ENCODE results near the gene FRY.

The FRY gene

DNA sequence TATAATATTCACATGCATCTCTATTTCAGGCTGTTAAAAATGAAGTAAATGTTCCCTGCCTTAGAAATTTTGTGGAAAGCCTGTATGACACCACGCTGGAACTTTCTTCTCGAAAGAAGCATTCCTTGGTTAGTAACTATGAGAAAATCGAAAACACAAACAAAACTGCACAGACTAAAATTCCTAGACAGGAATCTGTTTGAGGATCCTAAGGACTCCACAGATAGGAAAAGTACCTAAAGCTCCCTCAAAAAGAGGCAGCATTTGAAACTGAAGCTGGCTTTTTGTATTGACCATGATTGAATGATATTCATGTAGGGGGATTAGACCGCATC, 103.4 kb downstream of the FRY start:
- ATAC-seq: no peak
- DNase-seq: no peak

DNA sequence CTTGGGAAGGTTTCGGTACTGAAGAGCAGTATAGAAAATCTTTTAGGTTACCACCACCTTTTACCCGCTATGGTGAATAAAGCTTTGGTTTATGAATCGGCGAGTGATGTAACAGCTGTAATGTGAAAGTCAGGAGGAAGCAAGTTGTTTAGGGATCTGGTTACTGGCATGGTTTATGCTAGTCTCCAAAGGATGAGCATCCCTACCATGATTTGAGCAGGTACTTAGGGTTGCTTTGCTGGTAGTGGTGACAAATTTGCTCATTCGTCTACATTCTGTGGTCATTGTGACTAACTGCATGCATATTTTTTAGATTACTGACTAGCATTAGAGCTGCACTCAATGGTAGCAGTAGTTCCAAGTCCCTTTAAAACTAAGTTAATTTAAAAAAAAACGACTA, 104.1 kb downstream of the FRY start:
- ATAC-seq (no peak), DNase-seq (no peak)

DNA sequence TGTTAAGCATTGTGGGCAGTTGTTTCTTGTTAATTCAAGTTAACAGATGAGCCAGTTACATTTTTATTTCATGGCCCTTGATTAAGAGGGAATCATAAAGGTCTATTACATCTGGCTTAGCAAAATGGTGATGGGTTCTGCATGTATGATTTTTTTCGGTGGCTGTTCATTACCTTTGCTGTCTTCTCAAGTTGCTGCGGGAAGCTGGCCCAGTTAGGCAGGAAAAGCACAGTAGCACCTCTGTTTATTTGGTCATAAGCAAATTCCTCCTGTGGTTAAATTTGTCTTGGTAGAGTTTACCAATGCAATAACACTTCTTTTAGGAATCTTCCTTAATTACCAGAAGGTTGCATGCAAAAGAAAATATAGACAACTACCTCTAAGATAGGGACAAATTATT, 104.5 kb downstream of the FRY start:
- DNase-seq: no peak
- ATAC-seq: no peak

DNA sequence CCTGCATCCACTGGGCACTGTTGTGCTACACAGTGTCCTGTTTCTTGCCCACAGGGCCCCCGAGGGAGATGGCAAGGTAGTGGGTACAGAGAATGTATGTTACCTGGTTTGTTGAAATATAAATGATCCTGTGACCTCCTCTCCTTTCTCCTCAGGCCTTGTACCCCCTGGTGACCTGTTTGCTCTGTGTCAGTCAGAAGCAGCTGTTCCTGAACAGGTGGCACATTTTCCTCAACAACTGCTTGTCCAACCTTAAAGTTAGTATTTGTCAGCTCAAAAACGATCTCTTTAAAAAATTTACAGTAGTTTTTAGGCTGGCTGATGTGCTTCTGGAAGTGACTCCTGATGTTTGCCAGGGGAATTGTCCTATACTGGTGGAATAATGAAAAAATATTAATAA, 105.1 kb downstream of the FRY start:
- ATAC-seq: no peak
- DNase-seq: no peak

DNA sequence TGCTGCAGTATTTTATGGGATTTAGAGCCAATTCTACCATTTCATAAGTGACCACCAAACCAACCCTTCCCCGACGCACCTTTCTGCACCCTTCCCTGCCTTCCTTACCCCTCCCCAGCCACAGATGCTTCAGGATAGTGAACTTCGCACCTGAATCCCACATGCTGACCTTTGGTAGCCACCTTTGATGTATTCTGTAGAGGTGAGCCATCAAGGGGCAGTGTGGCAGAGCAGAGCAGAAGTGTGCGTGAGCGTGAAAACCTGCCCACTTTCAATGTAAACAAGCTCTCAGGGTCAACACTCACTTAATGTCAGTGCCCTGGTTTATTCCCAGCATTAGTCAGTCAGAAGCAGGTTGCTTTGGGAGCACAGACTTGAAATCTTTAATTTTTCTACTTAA, 107.7 kb downstream of the FRY start:
- no peak for DNase-seq
- no peak for ATAC-seq

DNA sequence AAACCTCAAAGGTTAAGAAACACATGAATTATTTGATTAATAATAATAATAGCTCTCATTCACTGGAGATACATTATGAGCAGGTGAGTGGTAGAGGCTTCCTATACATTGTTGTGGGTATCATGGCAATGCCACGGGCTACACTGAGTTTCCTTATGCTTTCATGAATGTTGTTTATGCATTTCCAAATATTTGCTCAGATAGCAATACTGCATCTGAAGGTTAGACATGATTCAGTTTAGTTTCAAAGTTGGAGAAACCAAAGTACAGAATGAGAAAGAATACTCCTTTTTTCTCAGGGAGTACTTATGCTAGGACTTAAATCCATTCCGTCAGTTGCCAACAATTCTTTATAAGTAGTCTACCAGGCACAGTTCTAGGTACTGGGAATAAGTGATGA, 108.5 kb downstream of the FRY start:
- DNase-seq (no peak), ATAC-seq (no peak)

DNA sequence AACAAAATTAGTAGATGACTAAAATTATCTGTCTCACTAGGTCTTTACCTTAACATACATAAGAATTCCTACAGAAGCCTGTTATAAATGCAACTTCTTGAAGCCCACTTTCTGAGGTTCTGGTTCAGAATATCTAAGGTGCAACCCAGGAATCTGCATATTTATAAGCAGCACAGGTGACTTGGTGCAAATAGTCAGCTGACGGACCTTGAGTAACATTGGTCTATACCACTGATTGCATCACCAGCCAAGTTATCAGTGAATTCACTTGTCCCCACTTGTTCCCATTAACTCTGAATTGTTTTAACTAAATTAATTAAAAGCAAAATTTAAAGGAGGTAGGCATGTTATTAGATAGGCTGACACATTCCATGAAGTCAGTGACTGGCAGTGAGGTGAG, 109.9 kb downstream of the FRY start:
- DNase-seq (no peak), ATAC-seq (no peak)

DNA sequence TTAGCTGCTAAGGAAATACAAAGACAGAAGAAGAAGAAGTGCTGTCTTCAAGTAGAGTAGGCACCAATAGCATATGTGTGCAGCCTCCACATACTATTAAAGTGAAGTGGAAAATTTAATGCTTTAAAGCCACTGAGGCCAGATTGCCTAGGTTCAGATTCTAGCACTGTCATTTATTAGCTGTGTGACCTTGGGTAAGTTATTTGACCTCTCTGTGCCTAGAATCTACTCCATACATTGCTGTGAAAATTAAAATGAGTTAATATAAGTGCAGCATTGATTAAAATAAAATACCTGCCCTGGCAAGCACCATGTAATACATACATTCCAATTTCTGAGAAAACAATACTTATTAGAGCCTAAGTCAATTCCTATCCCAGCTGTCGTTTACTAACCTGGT, 110.5 kb downstream of the FRY start:
- DNase-seq: no peak

DNA sequence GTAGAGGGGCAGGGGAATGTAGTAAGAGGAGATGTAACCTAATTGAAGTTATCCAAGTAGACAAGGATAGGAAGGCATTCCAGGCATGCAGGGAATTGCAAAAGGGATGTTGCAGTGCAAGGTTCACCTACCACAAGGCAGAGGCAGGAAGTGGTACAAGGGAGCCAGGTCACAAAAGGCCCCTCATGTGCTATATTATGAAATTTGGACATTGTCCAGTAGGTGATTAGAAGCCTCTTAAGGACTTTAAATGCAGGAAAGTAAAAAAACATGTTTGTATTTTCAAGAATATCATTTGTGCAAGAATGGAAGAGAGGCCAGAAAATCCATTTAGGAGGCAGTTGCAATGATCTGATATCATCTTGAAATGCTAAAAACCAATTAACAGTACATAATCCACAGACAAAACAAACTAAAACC, 111.4 kb downstream of the FRY start:
- no peak for DNase-seq

More for the DNA sequence above, 110.5 kb downstream of the FRY start:
- no peak for ATAC-seq

DNA sequence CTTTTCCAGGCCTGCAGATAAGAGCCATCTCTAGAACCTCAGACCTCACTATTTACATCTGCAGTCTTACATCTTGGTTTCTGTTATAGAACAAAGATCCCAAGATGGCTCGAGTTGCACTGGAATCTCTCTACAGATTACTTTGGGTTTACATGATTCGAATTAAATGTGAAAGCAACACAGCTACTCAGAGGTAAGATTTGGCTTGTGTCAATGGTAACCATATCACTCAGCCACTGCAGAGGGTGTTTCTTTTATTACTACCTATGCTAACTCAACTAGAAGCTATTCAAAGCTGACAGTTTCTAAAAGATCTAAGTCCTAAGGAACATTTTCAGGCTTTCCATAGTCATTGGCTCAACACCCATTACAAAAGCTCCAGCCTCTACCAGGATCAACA, 115.6 kb downstream of the FRY start:
- DNase-seq (no peak), ATAC-seq (no peak)

More for the DNA sequence above, 111.4 kb downstream of the FRY start:
- ATAC-seq: no peak

DNA sequence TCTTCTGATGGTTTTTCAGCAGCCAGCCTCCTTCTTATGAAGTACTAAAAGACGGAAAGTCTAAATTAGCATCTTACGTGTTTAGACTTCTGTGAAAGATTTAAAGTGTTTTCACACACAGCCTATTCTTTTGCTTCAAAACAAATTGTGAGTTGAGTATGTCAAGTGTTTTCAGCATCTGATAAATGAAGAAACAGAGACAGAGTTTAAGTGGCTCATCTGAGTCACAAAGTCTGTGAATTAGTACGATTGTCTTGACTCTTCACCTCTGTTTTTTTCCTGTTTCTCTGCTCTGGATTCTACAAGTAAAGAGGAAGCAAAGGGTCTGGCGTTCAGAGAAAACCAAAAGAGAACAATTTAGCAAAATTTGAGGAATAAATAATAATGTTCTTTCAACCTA, 116.4 kb downstream of the FRY start:
- DNase-seq: no peak
- ATAC-seq: no peak

DNA sequence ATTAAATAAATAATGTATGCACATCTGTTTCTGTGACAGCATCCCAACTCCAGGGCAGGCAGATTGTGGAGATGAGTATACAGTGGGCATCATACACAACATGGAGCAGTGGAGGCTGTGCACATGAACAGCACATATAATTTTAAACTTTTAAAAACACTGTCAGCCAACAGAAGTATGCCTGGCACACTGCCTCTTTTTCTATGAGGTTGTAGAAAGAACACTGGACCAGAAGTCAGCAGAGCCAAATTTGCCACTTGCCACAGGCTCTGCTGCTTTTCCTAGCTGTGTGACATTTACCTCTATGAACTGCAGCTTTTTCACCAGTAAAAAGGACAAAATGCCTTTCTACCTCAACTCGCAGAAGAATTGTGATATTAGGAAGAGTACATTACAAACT, 118.7 kb downstream of the FRY start:
- ATAC-seq (no peak), DNase-seq (no peak)

DNA sequence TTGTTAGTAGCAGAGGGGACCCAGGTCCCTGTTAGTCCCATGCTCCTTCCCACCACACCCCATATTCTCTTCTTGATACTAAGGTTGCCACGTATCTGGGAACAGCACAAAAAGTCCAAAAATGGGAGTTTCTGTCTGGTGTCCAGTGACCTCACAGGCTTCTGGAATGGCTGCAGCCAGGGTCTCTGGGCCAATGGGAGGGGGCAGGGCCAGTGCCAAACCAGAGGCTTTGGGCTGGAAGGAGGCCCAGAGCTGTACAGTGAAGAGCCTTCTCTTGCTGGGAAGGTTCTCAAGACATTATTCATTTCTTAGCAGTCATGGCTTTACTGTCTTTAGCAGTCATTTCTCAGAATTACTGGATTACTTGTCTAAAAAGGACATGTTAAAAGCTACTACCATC, 119.2 kb downstream of the FRY start:
- DNase-seq (no peak), ATAC-seq (no peak)

DNA sequence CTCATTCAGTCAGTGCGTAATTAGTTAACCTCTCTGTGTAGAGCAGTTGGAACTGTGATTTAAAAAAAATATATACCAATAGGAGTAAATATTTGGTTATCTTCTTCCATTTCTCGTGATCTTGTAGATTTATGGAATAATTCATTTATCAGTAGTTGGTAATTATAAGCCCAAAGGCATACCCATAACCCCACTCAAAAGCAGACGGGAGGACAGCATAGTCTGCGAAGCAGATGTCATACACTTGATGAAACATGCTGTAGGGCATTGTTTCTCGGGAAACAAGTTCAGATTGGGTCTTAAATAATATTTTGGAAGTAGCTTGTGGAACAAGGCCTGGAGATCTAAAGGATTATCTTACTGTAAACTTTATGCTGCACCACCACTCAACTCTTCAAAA, 119.7 kb downstream of the FRY start:
- DNase-seq (no peak), ATAC-seq (no peak)

DNA sequence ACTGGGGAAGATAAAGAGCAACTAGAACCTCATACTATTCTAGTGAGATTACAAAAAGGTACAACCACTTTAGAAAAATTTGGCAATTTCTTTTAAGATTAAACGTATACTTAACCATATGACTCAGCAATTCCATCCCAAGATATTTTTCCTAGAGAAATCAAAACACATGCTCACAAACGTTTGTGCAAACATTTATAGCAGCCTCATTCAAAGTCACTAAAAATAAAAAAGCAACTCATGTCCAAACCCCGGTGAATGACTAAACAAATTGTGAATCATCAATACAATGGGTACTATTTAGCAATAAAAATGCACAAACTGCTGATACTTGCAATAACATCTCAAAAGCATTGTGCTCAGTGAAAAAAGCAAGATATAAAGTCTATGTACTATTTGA, 121.5 kb downstream of the FRY start:
- no peak for DNase-seq
- ATAC-seq: no peak

DNA sequence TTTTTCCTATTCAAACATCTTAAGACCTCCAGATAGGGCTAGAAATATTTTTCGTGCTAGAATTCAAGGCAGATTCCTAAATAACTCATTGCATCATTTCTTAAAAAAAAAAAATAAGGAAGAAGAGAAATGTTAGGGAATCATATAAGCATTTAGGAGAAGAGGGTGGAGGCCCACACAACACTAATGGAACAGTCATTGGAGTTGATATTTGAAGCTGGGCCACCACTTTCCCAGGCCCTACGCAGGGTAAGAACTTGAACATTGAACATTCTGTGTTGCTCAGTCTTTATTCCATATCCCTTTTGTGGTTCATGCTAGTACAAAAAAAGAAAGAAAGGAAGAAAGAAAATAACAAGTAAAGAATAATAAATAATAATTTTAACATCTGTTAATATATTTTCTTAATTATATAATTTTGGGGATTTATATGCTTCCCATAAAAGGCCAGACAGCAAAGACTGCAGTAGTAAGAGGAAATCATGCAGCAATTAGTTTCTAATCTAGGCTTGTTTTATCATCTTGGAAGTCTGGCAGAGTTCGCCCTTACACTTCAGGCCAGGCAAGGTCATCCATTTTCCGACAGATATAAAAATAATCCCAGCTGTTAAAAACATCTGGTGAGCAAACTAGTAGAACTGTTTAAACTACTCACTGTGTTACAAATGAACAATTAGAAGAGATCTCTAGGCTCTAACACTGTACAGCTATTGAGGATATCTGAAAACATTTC, 127.7 kb downstream of the FRY start:
- no peak for DNase-seq
- no peak for ATAC-seq

DNA sequence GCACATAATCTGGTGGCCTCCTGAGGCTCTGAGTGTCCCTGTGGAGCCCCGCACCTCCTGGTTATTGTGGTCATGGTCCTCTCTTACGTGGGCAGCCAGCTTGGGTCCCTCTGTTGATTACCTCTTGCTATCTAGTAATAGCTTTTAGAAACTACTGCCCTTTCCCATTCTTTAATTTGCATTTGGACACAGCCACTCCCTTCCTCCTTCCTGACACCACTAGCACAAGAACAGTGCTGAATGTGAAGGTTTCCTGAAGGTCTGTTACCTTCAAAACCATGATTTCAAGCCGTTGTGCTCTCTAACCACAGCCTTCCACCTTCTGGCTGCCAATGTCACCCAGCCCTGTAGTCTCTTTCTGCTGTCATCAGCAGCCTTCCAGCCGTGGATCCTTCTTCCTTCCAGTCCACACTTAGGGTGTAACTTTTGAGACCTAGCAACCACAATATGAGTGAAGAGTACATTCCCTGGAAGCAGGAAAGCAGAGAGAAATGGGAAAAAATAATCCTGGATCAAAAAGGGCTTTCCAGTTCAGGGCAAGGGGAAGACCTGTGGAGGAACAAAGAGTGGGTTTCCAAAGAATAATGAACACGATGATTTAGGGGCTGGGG, 130.9 kb downstream of the FRY start:
- DNase-seq (no peak), ATAC-seq (no peak)

DNA sequence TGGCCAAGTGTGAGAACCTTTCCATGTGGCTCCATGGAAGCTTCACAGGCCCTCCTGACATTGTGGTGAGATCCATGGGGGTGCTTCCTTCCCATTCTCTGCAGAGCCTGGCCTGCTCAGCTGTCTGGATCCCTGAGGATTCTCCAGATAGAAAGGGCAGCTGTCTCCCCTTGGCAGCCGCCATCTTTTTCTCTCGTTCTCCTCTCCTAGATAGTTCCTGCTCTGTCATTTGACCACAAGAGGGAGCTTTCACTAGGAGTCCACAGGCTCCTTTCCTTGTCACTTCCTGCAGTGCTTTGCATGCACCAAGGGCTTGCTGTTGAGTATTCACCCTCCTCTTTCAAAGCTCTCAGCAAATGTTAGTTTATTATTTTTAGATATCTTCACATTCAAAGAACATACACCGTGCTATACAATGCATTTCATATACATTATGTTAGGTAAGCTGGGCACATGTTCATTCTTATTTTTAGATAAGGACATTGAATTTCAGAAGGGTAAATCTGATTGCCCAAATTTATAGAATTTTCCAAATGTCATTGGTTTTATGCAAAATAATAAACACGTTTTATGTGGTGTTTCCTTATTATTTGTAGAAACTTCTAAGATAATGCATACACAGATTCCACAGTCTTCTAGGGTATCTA, 133.2 kb downstream of the FRY start:
- peak; percentile 72 for ATAC-seq
- peak; percentile 16 for DNase-seq

DNA sequence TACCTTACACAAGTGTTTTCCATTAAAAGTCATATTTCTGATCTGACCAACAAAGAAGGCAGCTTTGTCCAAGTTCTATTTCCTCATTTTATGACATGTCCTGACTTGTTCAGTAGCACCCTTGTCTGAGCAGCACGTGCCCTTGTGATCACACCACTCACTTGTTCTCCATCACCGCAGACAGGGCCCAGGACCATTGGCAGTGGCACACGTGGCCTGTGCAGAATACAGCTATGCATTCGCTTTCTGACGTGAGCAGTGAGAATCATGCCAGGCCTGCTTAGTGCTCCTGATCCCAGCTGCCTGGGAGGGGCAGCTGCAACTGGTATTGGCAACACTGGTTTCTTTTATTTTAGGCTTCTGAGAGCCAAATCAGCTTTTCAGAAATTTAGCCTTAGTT, 134.2 kb downstream of the FRY start:
- ATAC-seq: no peak
- no peak for DNase-seq

DNA sequence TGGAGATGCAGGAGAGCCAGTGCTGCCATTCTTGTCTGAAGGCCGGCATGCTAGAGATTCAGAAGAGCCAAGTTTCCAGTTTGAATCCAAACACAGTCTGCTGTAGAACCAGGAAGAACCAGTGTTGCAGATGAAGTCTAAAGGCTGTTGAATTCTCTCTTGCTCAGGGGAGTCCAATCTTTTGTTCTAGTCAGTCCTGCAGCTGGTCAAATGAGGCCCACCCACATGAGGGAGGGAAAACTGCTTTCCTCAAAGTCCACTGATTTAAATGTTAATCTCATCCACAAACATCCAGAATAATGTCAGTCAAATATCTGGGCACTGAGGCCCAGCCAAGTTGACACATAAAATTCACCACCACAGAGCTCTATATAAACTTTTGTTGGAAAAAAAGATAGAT, 136.6 kb downstream of the FRY start:
- no peak for DNase-seq
- no peak for ATAC-seq

DNA sequence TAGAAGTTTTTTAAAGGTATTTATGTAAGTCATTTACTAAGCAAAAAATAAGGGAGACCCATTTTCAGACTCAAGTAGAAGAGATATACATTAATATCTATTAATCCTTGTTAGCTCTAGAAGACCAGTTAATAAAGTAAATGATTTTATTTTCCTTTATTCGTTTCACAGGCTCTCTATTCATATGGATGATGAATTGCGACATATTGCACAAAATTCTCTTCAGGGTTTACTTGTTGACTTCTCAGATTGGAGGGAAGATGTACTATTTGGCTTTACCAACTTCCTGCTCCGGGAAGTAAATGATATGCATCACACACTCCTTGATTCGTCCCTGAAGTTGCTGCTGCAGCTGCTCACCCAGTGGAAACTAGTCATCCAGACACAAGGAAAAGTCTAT, 139.3 kb downstream of the FRY start:
- ATAC-seq: no peak
- no peak for DNase-seq

DNA sequence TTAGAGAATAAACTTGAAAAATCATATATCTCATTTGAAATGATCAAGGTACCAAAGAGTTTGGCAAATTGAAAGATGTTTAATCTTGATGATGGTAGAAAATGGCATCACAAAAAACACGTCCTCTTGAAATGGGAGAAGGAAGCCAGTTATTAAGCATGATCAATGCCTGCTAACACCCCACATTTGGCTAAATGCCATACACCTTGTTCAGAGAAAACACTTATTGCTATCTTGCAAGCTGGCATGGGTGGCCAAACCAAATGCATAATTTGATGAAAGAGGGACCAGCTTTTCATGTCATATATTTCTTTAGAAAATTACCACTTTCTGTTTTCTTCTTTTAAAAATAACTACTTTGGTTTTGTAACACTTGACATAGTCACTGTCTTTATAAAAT, 142.3 kb downstream of the FRY start:
- ATAC-seq (no peak), DNase-seq (no peak)

DNA sequence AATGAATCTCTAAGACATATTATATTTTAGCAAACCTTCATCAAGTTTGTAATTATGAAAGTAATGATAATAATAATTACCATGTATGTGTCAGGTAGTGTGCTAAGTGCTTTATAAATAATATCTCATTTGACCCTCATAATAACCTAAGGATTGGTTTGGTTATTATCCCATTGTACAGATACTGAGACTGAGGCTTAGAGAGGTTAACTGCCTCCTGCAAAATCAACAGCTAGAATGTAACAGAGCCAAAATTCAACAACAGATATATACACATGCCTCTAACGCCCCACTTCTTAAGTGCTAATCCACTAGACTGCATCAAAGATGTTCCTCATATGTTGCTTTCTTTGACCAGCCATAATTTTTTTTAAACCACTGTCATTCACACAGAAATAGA, 142.8 kb downstream of the FRY start:
- DNase-seq (no peak), ATAC-seq (no peak)

DNA sequence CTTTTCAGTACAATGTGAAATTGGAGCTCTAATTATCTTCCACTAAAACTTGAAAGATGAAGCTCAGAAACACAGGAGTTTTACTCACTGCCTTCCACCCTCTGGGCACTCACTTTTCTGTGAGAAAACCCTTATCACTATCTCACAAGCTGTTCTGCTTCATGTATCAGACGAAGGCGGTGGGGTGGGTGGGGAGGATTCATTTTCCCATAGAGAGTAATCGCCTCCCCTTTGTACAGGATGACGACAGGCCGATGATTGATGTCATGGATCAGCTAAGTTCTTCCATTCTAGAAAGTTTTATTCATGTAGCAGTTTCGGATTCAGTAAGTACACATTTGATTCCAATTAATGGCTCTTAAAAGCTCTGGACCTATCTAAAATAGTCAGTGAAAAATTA, 143.7 kb downstream of the FRY start:
- no peak for DNase-seq

More for the DNA sequence above, 143.7 kb downstream of the FRY start:
- no peak for ATAC-seq

All from stimulated activated naive CD8-positive, alpha-beta T cell treated with anti-CD3 and anti-CD28 coated beads, Interleukin-15, Interleukin-2, amounts not matched to agents 100 U/mL and 50 U/mL, for 24 hours (primary cell).